SK-MEL-5 (cell line): ENCODE measurements around the gene PSIP1. TPM values are rescaled to one million over a fixed set of nuclear protein-coding genes. Genes with fewer than 3 reads are reported as not detected.

ENCODE experiments used
- DNase-seq: peaks from one replicate; pipeline ENCODE4 v3.0.0-alpha.2; 2016; ENCODE audit warnings: low read depth, low spot score
- in situ Hi-C: cut with HindIII; loops from 2 replicates; pipeline ENCODE4 v1.10.0; 2016; ENCODE audit warnings: low sequenced_read_pairs, high pct_unique_total_duplicates, low pct_unique_long_range_greater_than_20kb
- total RNA-seq: library from RNA; depleted of rRNA; stranded (reverse); fragments of >200 nt; shearing (Covaris generic); gene quantifications from 2 replicates; pipeline ENCODE4 v1.2.3, GENCODE V29; 2014

The PSIP1 gene
- total RNA-seq, 1 experiment from 2014 or later = 41.2 TPM

DNA sequence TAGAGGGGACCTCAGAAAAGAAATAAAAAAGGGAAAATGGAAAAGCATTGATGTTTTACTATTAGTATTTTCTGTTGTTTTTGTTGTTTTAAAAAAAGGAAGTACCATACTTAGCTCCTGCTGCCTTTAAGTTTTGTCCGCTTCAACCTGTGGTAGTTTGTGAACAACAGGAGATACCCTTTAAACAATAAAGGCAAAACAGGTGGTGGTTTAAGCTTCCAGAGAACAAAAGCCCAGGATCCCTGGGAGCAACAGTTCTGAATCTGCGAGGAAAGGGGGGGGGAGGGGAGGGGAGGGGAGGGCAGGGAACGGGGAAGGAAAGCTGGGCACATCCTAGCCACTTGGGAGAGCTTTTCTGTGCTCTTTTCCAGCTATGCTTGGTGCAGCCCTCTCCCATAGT is 2.1 kb upstream of the PSIP1 start:
- in situ Hi-C loops = no loop called here
- DNase-seq = no peak

DNA sequence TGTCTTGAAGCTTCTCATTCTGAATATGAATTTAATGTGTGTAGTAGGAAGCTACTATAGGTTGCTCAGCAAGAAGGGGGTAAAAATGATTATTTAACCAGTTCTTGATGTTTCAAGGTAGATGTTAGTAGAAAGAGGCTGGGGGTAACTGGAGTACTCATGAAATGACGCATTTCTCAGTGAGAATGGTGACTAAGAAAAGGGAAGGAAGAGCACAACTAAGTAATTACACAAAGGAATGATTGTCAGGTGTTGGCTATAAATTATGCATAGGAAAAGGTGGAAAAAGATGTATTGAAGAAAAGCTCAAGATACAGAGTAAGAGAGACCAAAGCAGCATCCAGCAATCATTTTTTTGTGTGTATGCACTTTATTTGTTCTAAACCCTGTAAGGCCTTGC is 1.4 kb upstream of the PSIP1 start:
- in situ Hi-C loops = no loop called here
- DNase-seq = no peak

DNA sequence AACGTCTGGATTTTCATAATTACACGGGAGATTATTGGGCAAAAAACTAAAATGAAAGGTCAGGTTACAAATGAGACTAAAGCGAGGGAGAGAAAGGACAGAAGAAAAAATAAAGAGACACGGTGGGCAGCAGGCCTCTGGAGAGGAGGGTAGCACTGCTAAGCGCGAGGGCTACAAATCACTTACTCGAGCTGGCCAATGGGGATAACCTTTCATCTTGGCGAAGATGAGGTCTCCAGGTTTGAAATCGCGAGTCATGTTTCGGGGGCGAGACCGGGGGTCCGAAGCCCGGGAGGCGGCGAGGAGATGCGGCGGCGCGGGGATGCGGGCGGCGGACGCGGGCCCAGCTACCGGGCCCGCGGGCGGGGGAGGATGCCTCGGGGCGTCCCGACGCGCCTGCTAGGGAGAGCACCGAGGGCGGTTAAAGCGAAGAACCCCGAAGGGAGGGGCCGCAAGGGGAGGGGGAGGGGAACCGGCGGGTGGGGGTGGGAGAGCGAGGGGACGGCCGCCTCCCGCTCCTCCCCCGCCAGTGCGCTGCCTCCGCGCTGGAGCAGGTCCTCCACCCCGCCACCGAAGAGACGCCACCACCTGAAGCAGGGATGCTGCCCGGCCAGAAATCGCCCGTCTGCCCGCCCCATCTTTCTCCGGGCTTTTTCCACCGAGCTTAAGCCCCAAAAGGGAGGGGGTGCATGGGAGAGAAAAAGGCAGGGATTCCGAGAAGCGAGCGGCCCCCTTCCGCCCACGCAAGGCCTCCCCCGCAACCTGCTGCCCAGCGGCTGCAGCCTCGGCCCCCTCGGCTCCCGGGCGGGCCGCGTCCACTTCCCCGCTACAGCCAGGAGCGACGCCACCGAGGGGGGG is 610 bp downstream of the PSIP1 start:
- in situ Hi-C loops = no loop called here
- DNase-seq = no peak

DNA sequence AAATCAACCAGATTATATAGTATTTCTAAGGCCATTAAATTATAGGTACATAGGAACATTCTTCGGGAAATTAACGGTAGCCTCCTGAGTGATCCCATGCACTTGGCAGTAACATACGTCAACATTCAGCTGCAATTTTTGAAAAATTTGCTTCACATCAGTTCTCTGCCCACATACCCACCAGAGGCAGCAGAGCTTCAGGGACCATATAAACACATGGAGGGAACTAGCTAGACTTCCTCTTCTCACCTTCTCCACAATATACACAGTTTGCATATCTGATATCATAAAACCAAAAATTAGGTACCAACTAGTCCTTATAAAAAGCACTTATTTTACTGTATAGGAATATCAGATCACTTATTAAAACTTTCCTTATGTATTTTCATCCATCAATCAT is 4.8 kb downstream of the PSIP1 start:
- no peak for DNase-seq
- in situ Hi-C loops = no loop called here

GRCh38 chr9:15501803-15502202 is 9.0 kb downstream of the PSIP1 start:
- no peak for DNase-seq
- in situ Hi-C loops = no loop called here

DNA sequence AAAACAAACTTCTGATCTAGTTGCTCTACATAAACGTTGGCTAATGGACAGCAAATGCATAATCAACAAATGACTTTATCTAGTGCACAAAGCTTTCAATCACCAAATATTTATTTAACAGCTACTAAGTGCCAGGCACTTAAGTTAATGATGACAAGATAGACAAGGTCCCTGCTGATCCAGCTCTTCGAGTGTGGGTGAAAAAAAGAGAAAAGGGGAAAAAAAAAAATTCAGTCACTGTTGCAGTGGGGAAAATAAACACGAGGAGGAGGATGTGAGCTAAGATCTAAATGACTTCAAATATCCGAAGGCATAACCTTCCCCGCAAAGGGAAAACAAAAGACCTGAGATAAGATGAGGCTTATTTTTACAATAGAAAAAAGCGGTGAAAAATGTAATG is 9.6 kb downstream of the PSIP1 start:
- DNase-seq = no peak
- in situ Hi-C loops = no loop called here

DNA sequence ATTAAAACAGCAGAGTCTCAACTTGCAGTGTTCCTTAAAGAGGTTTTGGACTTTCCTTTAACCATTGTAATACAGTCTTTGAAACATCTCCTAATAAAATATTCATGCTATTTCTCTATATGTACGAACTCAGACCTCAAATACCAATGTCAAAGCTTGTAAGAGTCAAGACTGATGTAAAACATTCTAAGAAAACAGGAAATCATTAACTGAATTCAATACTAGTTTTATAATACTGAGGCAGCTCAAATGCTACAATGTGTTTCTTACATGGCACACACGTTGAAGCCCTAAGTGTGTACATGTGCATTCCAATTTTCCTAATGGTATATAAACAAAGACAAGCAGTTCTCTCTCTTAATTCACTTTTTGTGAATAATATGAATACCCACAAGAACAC is 11.6 kb downstream of the PSIP1 start:
- in situ Hi-C loops = no loop called here
- no peak for DNase-seq

- in situ Hi-C loops = no loop called here
- DNase-seq = no peak
These were observed 12.3 kb downstream of the PSIP1 start for GRCh38 chr9:15498246-15498995.

GRCh38 chr9:15492485-15493150 is 18.2 kb downstream of the PSIP1 start:
- no peak for DNase-seq
- in situ Hi-C loops = no loop called here

DNA sequence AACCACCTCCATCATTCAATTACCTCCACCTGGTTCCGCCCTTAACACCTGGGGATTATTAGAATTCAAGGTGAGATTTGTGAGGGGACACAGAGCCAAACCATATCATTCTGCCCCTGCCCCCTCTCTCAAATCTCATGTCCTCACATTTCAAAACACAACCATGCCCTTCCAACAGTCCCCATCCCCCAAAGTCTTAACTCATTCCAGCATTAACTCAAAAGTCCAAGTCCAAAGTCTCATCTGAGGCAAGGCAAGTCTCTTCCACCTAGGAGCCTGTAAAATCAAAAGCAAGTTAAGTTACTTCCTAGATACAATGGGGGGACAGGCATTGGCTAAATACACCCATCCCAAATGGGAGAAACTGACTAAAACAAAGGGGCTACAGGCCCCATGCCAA is 18.8 kb downstream of the PSIP1 start:
- no peak for DNase-seq
- in situ Hi-C loops = no loop called here

GRCh38 chr9:15485836-15486666 is 24.7 kb downstream of the PSIP1 start:
- DNase-seq = peak; percentile 39
- in situ Hi-C loops = no loop called here

GRCh38 chr9:15484802-15485201 is 26.0 kb downstream of the PSIP1 start:
- in situ Hi-C loops = no loop called here
- no peak for DNase-seq

GRCh38 chr9:15482146-15482545 is 28.6 kb downstream of the PSIP1 start:
- no peak for DNase-seq
- in situ Hi-C loops = no loop called here

GRCh38 chr9:15480028-15480427 is 30.7 kb downstream of the PSIP1 start:
- in situ Hi-C loops = no loop called here

GRCh38 chr9:15475923-15476536 is 34.7 kb downstream of the PSIP1 start:
- in situ Hi-C loops = no loop called here
- no peak for DNase-seq

More at GRCh38 chr9:15480028-15480427, 30.7 kb downstream of the PSIP1 start:
- no peak for DNase-seq

DNA sequence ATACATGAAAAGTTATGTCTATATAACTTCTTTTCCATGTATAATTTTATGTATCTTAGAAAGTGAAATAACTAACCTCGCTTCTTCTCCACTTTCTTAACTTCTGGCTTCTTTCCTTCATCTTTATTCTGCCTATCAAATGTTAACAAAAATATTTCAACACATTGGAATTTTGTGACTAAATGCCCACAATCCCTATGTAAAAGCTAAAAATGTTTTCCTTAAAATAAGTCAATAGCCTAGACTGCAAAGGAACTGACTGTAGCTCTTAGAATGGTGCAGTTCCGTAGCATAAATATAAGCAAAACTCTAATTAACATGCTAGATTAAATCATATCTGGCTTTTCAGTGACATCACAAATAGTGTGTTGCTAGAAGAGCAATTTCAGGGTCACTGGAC is 40.9 kb downstream of the PSIP1 start:
- in situ Hi-C loops = no loop called here
- no peak for DNase-seq

- in situ Hi-C loops = no loop called here
- DNase-seq = peak; percentile 7
These were observed 41.4 kb downstream of the PSIP1 start for GRCh38 chr9:15469406-15469805.
